Kidney (tissue), 14 donors: ENCODE results near the gene RAF1. TPM values are rescaled to one million over a fixed set of nuclear protein-coding genes. Genes with fewer than 3 reads are reported as not detected.
A peak's percentile ranks its signal among the peaks of the same experiment; 100 is the strongest.
"Not testable (repeated sequence)": the region's sequence is repeated elsewhere in the genome, so short reads cannot be mapped to it uniquely, and the experiment has no call there.

Experiments used
- DNase-seq, 5 donors: peaks; one replicate each; pipeline ENCODE4 v3.0.0-alpha.2; 2013 to 2020
- FAIRE-seq: peaks from 2 replicates; lab custom pipeline; 2012; peaks lifted over from hg19 to GRCh38; lab: Jason Lieb, UNC
- H3K27ac ChIP-seq, 2 donors: one replicate each; pipeline ENCODE4 v1.7.0; 2013; ENCODE audit warnings: low read depth in 2 of 2, low read length in 2 of 2, inconsistent platforms in 1 of 2
- H3K27me3 ChIP-seq: one replicate; pipeline ENCODE4 v1.7.1; 2013; ENCODE audit warnings: low read length, inconsistent platforms; ENCODE audit not compliant: control insufficient read depth, insufficient read depth
- H3K36me3 ChIP-seq, 3 donors: one replicate each; pipeline versions ENCODE4 v1.7.0 to v1.7.1; 2013; ENCODE audit warnings: low read length in 3 of 3, control low read depth in 1 of 3, inconsistent platforms in 1 of 3; ENCODE audit not compliant: insufficient read depth in 3 of 3, control insufficient read depth in 2 of 3
- H3K4me1 ChIP-seq, 3 donors: one replicate each; pipeline versions ENCODE4 v1.7.0 to v1.7.1; 2013; ENCODE audit warnings: low read length in 3 of 3, inconsistent platforms in 1 of 3, low read depth in 1 of 3; ENCODE audit not compliant: control insufficient read depth in 2 of 3, insufficient read depth in 2 of 3
- H3K4me3 ChIP-seq, 3 donors: one replicate each; pipeline versions ENCODE4 v1.7.0 to v1.8.1; 2013; ENCODE audit warnings: low read length in 3 of 3, control low read depth in 1 of 3, inconsistent platforms in 1 of 3
- H3K9ac ChIP-seq, 3 donors: one replicate each; pipeline versions ENCODE4 v1.7.0 to v1.7.1; 2013; ENCODE audit warnings: low read length in 3 of 3, control low read depth in 1 of 3, inconsistent platforms in 1 of 3
- H3K9me3 ChIP-seq, 3 donors: one replicate each; pipeline versions ENCODE4 v1.7.0 to v1.7.1; 2013; ENCODE audit warnings: low read length in 3 of 3, control low read depth in 1 of 3, inconsistent platforms in 1 of 3; ENCODE audit not compliant: control insufficient read depth in 2 of 3, insufficient read depth in 1 of 3
- intact Hi-C: fragments of 100-400 bp; cut with DNase I; formaldehyde crosslinking; loops from one replicate; pipeline ENCODE4 v1.11.1; 2022
- polyA plus RNA-seq: library from polyadenylated mRNA; stranded (reverse); fragments of 350-450 nt; fragmentation: Illumina TruSeq; extraction: RNeasy Lipid Tissue Mini Kit (QIAGEN cat#74804); gene quantifications from one replicate; pipeline ENCODE4 v1.2.3, GENCODE V29; 2014; ENCODE audit warnings: low read depth, low replicate concordance; ENCODE audit not compliant: insufficient read depth
- total RNA-seq: library from RNA; stranded (reverse); fragmentation: NEBNext Ultra II Directional; extraction: Animal tissue kit (Norgen Biotek cat#: 25700); gene quantifications from one replicate; pipeline ENCODE4 v1.2.1, GENCODE V29; 2021
- TF ChIP-seq, protein P1 (sequence below): IDR thresholded peaks from 3 replicates; pipeline ENCODE4 v1.5.1; 2012; ENCODE audit warnings: mild to moderate bottlenecking, moderate library complexity, borderline replicate concordance; ENCODE audit not compliant: insufficient read depth; ENCODE audit errors: extremely low read depth
- donor health status: control.
- donor health status: control.
- donor health status: control.
- donor health status: control.
- donor health status: control.
- donor health status: DM: yes; HTN: yes; CAD: no.
- donor health status: Normal renal cell carcinoma (clear cell type).

Gene RAF1
- total and polyA plus RNA-seq, 2 donors from 2014 or later = 53.0 to 79.6 TPM

DNA sequence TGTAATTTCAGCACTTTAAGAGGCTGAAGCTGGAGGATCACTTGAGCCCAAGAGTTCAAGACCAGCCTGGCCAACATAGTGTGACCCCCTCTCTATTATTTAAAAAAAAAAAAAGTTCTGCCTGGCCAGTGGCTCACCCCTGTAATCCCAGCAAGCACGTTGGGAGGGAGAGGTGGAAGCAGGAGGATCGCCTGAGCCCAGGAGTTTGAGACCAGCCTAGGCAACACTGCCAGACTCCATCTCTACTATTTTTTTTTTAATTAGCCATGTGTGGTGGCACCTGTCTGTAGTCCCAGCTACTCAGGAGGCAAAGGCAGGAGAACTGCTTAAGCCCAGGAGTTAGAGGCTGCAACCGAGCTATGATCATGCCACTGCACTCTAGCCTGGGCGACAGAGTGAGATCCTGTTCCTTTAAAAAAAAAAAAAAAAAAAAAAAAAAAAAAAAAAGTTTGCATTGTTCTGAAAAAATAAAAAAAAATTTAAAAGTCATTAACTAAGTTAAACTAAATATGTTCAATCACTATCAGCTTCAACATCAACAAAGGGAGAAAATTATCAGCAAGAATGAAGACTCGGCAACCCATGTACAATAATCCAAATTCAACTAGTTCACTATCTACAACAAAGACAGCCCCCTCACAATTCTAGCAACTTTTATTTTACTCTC lies 1.9 kb downstream of the RAF1 start:
- H3K27ac ChIP-seq = no peak overlapping the region
- DNase-seq = no peak
- intact Hi-C loops = no loop called here
- no peak for FAIRE-seq
- TF ChIP-seq, protein P1, sequence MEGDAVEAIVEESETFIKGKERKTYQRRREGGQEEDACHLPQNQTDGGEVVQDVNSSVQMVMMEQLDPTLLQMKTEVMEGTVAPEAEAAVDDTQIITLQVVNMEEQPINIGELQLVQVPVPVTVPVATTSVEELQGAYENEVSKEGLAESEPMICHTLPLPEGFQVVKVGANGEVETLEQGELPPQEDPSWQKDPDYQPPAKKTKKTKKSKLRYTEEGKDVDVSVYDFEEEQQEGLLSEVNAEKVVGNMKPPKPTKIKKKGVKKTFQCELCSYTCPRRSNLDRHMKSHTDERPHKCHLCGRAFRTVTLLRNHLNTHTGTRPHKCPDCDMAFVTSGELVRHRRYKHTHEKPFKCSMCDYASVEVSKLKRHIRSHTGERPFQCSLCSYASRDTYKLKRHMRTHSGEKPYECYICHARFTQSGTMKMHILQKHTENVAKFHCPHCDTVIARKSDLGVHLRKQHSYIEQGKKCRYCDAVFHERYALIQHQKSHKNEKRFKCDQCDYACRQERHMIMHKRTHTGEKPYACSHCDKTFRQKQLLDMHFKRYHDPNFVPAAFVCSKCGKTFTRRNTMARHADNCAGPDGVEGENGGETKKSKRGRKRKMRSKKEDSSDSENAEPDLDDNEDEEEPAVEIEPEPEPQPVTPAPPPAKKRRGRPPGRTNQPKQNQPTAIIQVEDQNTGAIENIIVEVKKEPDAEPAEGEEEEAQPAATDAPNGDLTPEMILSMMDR = no peak
- no peaks in the 10 kb centered on the region for H3K36me3 ChIP-seq
- no peaks in the 10 kb centered on the region for H3K9me3 ChIP-seq
- H3K4me1 ChIP-seq = peaks cover 0 to 13% (median 5%) of the 10 kb centered on the region in 3 donors
- H3K27me3 ChIP-seq = no peaks in the 10 kb centered on the region
- peak overlapping the region; percentile 85 to 98 (median 96) for H3K9ac ChIP-seq
- H3K4me3 ChIP-seq = peak overlapping the region; percentile 88 to 96 (median 91)

DNA sequence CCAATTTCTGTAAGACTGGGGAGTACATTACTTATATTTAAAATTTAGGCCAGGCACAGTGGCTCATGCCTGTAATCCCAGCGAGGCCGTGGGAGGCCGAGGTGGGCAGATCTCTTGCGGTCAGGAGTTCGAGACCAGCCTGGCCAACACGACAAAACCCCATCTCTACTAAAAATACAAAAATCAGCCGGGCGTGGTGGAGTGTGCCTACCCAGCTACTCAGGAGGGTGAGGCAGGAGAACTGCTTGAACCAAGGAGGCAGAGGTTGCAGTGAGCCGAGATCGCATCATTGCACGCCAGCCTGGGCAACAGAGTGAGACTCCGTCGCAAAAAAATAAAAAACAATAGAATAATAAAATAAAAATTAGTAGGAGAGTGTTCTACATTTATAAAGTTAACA lies 2.5 kb downstream of the RAF1 start:
- peaks cover 0 to 13% (median 5%) of the 10 kb centered on the region in 3 donors for H3K4me1 ChIP-seq
- FAIRE-seq, H3K9ac ChIP-seq, H3K4me3 ChIP-seq, H3K27ac ChIP-seq, intact Hi-C loops, H3K9me3 ChIP-seq, H3K27me3 ChIP-seq, H3K36me3 ChIP-seq, DNase-seq: not testable (repeated sequence)

DNA sequence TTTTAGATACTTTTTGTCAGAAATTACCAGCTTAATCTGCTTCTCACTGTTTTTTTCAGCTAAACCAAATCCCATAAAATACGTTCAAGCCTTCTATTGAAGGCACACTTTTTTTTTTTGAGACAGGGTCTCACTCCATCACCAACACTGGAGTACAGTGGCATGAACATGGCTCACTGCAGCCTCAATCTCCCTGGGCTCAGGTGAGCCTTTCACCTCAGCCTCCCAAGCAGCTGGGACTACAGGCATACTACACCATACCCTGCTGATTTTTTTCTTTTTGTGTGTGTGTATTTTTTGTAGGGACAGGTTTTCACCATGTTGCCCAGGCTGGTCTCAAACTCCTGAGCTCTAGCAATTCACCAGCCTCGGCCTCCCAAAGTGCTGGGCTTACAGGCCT lies 3.7 kb downstream of the RAF1 start:
- H3K27me3 ChIP-seq = no peaks in the 10 kb centered on the region
- H3K27ac ChIP-seq = no peak overlapping the region
- intact Hi-C loops = no loop called here
- no peak overlapping the region for H3K9ac ChIP-seq
- H3K4me1 ChIP-seq = peaks cover 0 to 13% (median 7%) of the 10 kb centered on the region in 3 donors
- DNase-seq = no peak
- no peaks in the 10 kb centered on the region for H3K9me3 ChIP-seq
- no peaks in the 10 kb centered on the region for H3K36me3 ChIP-seq
- FAIRE-seq = no peak
- TF ChIP-seq, protein P1 = no peak
- no peak overlapping the region for H3K4me3 ChIP-seq

DNA sequence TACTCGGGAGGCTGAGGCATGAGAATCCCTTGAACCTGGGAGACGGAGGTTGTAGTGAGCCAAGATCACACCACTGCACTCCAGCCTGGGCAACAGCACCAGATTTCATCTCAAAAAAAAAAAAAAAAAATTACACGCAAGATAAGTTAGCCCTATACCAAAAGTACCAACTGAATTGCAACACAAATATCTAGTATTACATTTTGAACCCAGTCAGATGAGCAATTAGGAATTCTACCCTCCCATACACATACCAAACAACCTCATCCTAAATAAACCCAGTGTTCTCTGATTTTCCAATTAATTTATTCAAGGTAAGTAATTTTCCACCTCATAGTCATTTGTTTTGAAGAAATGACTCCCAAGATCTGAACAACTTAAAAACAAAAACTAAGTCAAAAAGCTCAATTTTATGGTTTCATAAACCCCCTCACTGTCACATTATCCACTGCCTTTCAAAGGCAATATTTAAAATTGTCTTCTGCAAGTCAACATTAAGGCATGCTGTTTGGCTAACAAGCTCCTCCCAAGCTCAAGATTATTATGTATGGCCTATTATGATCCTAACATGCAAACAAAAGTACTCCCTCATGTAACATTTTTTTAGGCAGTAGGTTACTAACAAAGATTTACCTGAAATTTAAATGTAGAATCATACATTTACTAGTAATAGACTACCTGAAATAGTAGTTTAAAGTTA lies 4.5 kb downstream of the RAF1 start:
- Histone ChIP-seq H3K4me3 (no peak overlapping the region), H3K36me3 (no peaks in the 10 kb centered on the region), H3K9me3 (no peaks in the 10 kb centered on the region), H3K27me3 (no peaks in the 10 kb centered on the region), H3K27ac (no peak overlapping the region), H3K9ac (no peak overlapping the region), H3K4me1 (peaks cover 0 to 13% (median 7%) of the 10 kb centered on the region in 3 donors)
- intact Hi-C loops = no loop called here
- DNase-seq (no peak), FAIRE-seq (no peak)
- TF ChIP-seq, protein P1 = no peak
